Measurements from ENCODE around the gene EHF. TPM values are rescaled to one million over a fixed set of nuclear protein-coding genes. Genes with fewer than 3 reads are reported as not detected.

EHF gene
- polyA plus RNA-seq, 1 donor = 14.7 TPM

DNA sequence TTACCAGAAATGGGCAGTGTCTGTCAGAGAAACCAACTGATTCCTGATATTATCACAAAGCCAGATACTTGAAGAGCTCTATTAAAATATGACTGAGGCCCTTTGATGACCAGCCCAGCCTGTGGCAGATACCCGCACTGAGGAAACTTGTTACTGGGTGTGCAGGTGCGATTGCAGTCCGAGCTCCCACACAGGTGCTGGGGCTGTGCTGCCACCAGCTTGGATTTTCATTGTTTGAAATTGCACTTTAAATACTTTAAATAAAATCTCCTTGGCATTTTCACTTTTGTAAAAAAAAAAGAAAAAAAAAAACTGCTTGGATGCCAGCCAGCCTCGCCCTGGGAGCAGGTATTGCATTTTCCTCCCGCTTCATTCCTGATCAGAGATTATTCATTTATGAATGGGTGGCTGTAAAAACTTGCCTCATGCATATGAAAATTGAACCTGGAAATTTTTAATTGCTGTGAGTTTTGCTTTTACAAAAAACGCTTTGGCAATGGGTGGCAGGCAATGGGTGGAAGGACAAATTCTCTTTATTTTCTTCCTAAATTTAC lies 21.2 kb downstream of the EHF start:
- Histone ChIP-seq H3K27me3 (ENCODE audit: control insufficient read depth, insufficient read depth, low read length) (no peaks in the 10 kb centered on the region), H3K4me3 (ENCODE audit: low read length) (peak overlapping the region; percentile 42), H3K9me3 (ENCODE audit: control insufficient read depth, low read depth, low read length) (no peaks in the 10 kb centered on the region), H3K36me3 (ENCODE audit: control insufficient read depth, insufficient read depth, low read length) (no peaks in the 10 kb centered on the region), H3K4me1 (ENCODE audit: control insufficient read depth, insufficient read depth, low read length) (peaks cover 48% of the 10 kb centered on the region), H3K27ac (ENCODE audit: low read length) (peak overlapping the region; percentile 84)
- peak in 1 of 2 donors; percentile 74 for DNase-seq
- no CpG with 5 or more reads among the region's 6 CpGs for WGBS (ENCODE audit: insufficient coverage, low lambda C conversion rate)

DNA sequence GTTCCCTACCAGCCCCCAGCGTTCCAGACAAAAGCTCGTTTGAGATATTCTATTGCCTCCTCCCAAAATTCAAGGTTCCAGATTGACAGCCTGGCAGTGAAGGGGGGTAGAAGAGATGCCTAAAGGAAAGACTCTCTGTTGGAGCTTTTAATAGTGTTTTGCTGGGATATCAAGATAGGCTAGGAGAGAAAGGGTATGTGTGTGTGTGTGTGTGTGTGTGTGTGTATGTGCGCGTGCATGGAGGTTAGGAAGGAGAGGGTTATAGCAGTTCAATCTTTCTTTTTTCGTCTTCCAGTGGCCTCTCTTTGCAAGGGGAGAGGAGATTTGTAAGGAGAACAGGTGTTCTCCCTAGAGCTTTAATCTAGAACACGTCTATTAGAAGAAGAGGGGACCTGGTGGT lies 22.0 kb downstream of the EHF start:
- no CpG with 5 or more reads among the region's 6 CpGs for WGBS (ENCODE audit: insufficient coverage, low lambda C conversion rate)
- DNase-seq = peak in 1 of 2 donors; percentile 52
- no peaks in the 10 kb centered on the region for H3K9me3 ChIP-seq (ENCODE audit: control insufficient read depth, low read depth, low read length)
- H3K27me3 ChIP-seq (ENCODE audit: control insufficient read depth, insufficient read depth, low read length) = no peaks in the 10 kb centered on the region
- peaks cover 3% of the 10 kb centered on the region for H3K36me3 ChIP-seq (ENCODE audit: control insufficient read depth, insufficient read depth, low read length)
- peak overlapping the region; percentile 42 for H3K4me3 ChIP-seq (ENCODE audit: low read length)
- peak overlapping the region; percentile 84 for H3K27ac ChIP-seq (ENCODE audit: low read length)
- peaks cover 48% of the 10 kb centered on the region for H3K4me1 ChIP-seq (ENCODE audit: control insufficient read depth, insufficient read depth, low read length)

DNA sequence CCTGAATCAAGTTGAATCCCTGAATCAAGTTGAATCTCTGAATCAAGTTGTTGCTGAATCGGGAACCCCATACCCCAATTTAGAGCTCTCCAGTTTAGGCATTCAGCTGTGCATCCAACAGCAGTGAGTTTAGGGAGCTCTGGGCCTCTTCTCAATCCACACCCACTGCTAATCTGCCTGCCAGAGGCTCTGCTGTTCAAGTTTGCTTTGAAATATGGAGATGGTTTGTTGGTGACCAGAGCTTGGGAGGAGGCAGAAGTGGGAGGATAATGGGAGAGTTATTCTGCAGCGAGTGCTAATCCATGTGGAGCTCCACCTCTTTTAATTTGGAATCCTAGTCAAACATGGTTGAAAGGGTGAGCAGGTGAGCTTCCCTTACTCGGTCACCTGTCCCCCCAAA lies 22.4 kb downstream of the EHF start:
- no peak for DNase-seq
- Histone ChIP-seq H3K4me1 (ENCODE audit: control insufficient read depth, insufficient read depth, low read length) (peaks cover 48% of the 10 kb centered on the region), H3K27me3 (ENCODE audit: control insufficient read depth, insufficient read depth, low read length) (no peaks in the 10 kb centered on the region), H3K27ac (ENCODE audit: low read length) (peak overlapping the region; percentile 84), H3K36me3 (ENCODE audit: control insufficient read depth, insufficient read depth, low read length) (peaks cover 3% of the 10 kb centered on the region), H3K4me3 (ENCODE audit: low read length) (peak overlapping the region; percentile 42), H3K9me3 (ENCODE audit: control insufficient read depth, low read depth, low read length) (no peaks in the 10 kb centered on the region)
- no CpG with 5 or more reads among the region's 3 CpGs for WGBS (ENCODE audit: insufficient coverage, low lambda C conversion rate)

DNA sequence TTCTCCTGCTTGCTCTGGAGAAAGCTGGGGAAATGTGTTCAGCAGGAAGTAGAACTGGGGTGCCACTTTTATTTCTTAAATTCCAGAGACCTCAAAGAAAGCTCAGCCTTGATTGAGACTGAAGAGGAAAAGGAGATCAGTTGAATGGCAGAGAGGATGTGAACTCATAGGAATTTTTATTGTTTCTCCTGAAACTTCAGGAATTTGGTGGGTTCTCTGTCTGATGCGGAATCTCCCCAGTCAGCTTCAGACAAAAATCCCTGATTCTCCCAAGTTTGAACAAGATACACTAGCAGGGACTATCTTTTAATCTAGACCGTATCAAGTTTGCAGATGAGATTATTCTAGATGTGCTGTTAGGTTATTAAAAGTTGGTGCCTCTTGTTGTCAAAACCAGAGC lies 23.0 kb downstream of the EHF start:
- WGBS (ENCODE audit: insufficient coverage, low lambda C conversion rate) = no CpG with 5 or more reads among the region's 2 CpGs
- Histone ChIP-seq H3K9me3 (ENCODE audit: control insufficient read depth, low read depth, low read length) (no peaks in the 10 kb centered on the region), H3K4me1 (ENCODE audit: control insufficient read depth, insufficient read depth, low read length) (peaks cover 45% of the 10 kb centered on the region), H3K27me3 (ENCODE audit: control insufficient read depth, insufficient read depth, low read length) (no peaks in the 10 kb centered on the region), H3K27ac (ENCODE audit: low read length) (peak overlapping the region; percentile 84), H3K4me3 (ENCODE audit: low read length) (peak overlapping the region; percentile 42), H3K36me3 (ENCODE audit: control insufficient read depth, insufficient read depth, low read length) (peaks cover 3% of the 10 kb centered on the region)
- DNase-seq = no peak

DNA sequence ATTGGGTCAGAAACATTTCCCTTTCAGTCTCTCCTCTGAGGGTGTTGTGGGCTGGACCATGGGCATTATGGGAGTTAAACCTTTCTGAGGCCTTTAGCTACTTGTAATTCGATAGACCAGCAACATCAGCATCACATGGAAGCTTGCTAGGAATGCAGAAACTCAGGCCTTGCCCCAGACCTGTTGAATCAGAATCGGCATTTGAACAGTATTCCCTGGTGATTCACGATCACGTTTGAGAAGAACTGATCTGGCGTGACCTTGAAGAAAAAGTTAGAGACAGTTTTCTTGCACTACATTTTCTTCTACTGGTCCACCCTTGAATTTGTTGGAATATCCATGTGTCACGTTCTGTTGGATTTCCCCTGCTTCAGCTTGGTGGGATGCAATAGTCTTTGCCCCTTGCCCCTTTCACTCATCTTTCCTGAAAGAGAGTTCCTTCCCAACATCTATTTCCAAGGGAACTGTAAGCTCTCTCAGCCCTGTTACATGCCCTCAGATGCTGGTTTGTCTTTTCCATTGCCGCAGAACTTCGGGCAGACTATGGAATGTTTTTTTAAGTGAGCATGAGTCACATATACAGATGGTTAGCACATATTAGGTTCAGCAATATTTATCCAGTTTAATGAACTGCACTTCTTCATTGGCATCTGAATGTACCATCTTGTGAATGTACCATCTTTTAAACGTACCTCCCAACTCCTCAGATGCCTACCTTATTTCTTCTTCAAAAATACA lies 23.9 kb downstream of the EHF start:
- Histone ChIP-seq H3K9me3 (ENCODE audit: control insufficient read depth, low read depth, low read length) (no peaks in the 10 kb centered on the region), H3K4me3 (ENCODE audit: low read length) (no peak overlapping the region), H3K27ac (ENCODE audit: low read length) (no peak overlapping the region), H3K36me3 (ENCODE audit: control insufficient read depth, insufficient read depth, low read length) (peaks cover 4% of the 10 kb centered on the region), H3K4me1 (ENCODE audit: control insufficient read depth, insufficient read depth, low read length) (peaks cover 36% of the 10 kb centered on the region), H3K27me3 (ENCODE audit: control insufficient read depth, insufficient read depth, low read length) (no peaks in the 10 kb centered on the region)
- no peak for DNase-seq
- WGBS (ENCODE audit: insufficient coverage, low lambda C conversion rate) = 42% methylated on average over 2 of the region's 9 CpGs

DNA sequence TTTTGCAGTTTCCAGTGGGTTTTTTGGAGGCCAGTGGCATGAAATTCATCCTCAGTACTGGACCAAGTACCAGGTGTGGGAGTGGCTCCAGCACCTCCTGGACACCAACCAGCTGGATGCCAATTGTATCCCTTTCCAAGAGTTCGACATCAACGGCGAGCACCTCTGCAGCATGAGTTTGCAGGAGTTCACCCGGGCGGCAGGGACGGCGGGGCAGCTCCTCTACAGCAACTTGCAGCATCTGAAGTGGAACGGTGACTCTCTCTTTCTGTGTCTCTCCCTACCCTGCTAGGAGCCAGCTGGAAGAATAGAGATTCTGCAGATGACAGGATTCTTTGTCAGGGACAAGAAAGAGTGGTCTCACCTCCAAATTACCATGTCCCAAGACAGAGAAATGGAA lies 25.5 kb downstream of the EHF start:
- peaks cover 9% of the 10 kb centered on the region for H3K36me3 ChIP-seq (ENCODE audit: control insufficient read depth, insufficient read depth, low read length)

DNA sequence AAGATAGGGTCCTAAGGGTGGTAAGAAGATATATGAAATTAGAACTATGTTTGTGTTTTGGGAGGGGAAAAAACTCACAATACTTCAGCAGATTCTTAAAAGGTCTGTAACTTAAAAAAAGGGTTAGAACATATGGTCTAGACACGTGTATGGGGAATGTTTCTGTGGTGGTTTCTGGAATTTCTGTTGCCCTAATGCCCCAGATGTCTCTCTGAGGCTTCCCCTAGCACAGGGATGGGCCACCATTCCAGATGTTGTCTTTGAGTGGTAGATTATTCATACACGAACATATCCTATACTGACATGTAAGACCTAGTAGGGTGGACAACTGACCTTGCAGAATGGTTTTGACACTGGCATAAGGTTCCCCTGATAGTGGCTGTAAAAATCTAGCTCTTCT lies 26.2 kb downstream of the EHF start:
- Histone ChIP-seq H3K27ac (ENCODE audit: low read length) (no peak overlapping the region), H3K4me1 (ENCODE audit: control insufficient read depth, insufficient read depth, low read length) (peaks cover 15% of the 10 kb centered on the region), H3K9me3 (ENCODE audit: control insufficient read depth, low read depth, low read length) (no peaks in the 10 kb centered on the region), H3K4me3 (ENCODE audit: low read length) (no peak overlapping the region), H3K27me3 (ENCODE audit: control insufficient read depth, insufficient read depth, low read length) (no peaks in the 10 kb centered on the region), H3K36me3 (ENCODE audit: control insufficient read depth, insufficient read depth, low read length) (peaks cover 12% of the 10 kb centered on the region)
- DNase-seq = no peak
- WGBS (ENCODE audit: insufficient coverage, low lambda C conversion rate) = no CpG with 5 or more reads among the region's 2 CpGs

More for the DNA sequence above, 25.5 kb downstream of the EHF start:
- Histone ChIP-seq H3K9me3 (ENCODE audit: control insufficient read depth, low read depth, low read length) (no peaks in the 10 kb centered on the region), H3K27ac (ENCODE audit: low read length) (no peak overlapping the region), H3K27me3 (ENCODE audit: control insufficient read depth, insufficient read depth, low read length) (no peaks in the 10 kb centered on the region), H3K4me3 (ENCODE audit: low read length) (no peak overlapping the region), H3K4me1 (ENCODE audit: control insufficient read depth, insufficient read depth, low read length) (peaks cover 22% of the 10 kb centered on the region)
- no peak for DNase-seq
- WGBS (ENCODE audit: insufficient coverage, low lambda C conversion rate) = no CpG with 5 or more reads among the region's 8 CpGs

DNA sequence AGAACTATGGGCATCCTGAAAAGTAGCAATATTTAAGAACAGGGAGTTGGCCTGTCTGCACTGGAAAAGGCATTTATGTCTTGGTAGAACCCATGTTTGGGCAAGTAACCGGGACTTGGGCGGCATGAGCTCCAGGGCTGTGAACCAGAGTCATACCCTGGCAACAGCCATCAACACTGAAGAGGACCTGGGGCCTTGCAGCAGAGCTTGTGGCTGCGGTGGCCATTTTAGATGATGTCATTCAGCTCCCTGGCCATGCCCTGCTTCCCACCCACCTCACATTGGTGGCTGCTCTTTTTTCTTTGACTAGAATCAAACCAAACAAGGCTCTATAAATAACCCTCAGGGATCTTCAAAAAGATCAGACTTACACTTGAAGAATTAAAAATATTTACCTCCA lies 26.6 kb downstream of the EHF start:
- peaks cover 13% of the 10 kb centered on the region for H3K4me1 ChIP-seq (ENCODE audit: control insufficient read depth, insufficient read depth, low read length)
- no peak for DNase-seq

DNA sequence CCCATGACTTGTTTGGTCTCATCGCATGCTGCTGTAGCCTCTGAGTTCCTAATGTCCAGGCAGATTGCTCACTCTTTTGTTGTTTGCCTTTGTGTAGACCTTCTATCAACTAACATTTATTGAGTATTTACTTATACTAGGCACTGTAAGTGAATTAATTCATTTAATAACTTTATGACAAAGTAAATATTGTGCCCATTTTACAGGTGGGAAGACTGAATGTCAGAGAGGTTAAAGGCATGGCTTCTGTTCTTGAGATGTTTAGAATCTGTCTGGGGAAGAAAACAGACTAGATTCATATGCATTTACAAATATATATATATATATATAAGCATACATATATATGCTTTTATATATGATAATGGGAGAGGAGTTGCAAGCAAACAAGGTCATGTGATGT lies 27.1 kb downstream of the EHF start:
- no CpG with 5 or more reads among the region's 1 CpG for WGBS (ENCODE audit: insufficient coverage, low lambda C conversion rate)

More for the DNA sequence above, 26.6 kb downstream of the EHF start:
- Histone ChIP-seq H3K9me3 (ENCODE audit: control insufficient read depth, low read depth, low read length) (no peaks in the 10 kb centered on the region), H3K4me3 (ENCODE audit: low read length) (no peak overlapping the region), H3K36me3 (ENCODE audit: control insufficient read depth, insufficient read depth, low read length) (peaks cover 14% of the 10 kb centered on the region), H3K27me3 (ENCODE audit: control insufficient read depth, insufficient read depth, low read length) (no peaks in the 10 kb centered on the region), H3K27ac (ENCODE audit: low read length) (no peak overlapping the region)
- WGBS (ENCODE audit: insufficient coverage, low lambda C conversion rate) = no CpG with 5 or more reads among the region's 3 CpGs

DNA sequence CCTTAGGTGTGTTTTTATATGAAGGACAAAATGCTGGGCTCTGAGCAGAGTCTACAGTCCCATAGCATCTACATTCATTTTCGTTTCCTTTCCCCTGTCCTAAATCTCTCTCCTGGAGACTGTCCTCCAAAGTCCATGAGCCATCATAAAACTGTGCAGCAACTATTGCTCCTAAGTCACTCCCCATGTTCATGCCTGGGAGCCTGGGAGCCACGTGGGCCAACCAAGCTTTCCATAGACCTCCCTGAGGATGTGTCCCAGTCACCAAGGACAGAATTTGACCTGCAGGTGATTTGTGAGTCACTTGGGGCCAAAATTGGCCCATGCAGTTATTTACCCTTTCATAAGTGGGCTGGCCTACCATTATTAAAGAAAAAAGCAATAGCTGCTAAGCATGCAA lies 28.7 kb downstream of the EHF start:
- no CpG with 5 or more reads among the region's 2 CpGs for whole genome bisulfite sequencing (ENCODE audit: insufficient coverage, low lambda C conversion rate)
- Histone ChIP-seq H3K4me3 (ENCODE audit: low read length) (no peak overlapping the region), H3K27ac (ENCODE audit: low read length) (no peak overlapping the region), H3K9me3 (ENCODE audit: control insufficient read depth, low read depth, low read length) (no peaks in the 10 kb centered on the region), H3K27me3 (ENCODE audit: control insufficient read depth, insufficient read depth, low read length) (no peaks in the 10 kb centered on the region), H3K36me3 (ENCODE audit: control insufficient read depth, insufficient read depth, low read length) (peaks cover 14% of the 10 kb centered on the region), H3K4me1 (ENCODE audit: control insufficient read depth, insufficient read depth, low read length) (peaks cover 17% of the 10 kb centered on the region)
- DNase-seq = peak in 1 of 2 donors; percentile 62

More for the DNA sequence above, 27.1 kb downstream of the EHF start:
- Histone ChIP-seq H3K27ac (ENCODE audit: low read length) (no peak overlapping the region), H3K36me3 (ENCODE audit: control insufficient read depth, insufficient read depth, low read length) (peaks cover 14% of the 10 kb centered on the region), H3K9me3 (ENCODE audit: control insufficient read depth, low read depth, low read length) (no peaks in the 10 kb centered on the region), H3K4me1 (ENCODE audit: control insufficient read depth, insufficient read depth, low read length) (peaks cover 14% of the 10 kb centered on the region), H3K4me3 (ENCODE audit: low read length) (no peak overlapping the region), H3K27me3 (ENCODE audit: control insufficient read depth, insufficient read depth, low read length) (no peaks in the 10 kb centered on the region)
- DNase-seq = no peak

DNA sequence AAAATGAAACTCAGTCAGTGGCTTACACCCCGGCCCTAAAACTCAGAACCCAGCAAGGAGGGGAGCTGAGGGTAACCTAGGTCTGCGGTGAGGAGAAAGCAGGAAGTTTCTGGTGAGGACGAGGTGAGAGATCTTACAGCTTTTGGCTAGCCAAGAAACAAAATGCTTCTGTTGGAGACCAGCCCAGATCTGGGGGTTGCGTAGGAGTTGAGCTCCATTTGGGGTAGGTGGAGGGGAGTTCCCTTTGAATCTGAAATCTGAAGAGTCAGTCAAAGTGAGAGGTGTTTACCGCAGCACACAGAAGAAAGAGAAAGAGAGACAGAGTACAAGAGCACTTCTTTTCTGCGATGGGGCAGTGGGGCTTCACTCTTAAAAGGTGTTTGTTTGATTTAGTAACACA lies 29.6 kb downstream of the EHF start:
- Histone ChIP-seq H3K27ac (ENCODE audit: low read length) (no peak overlapping the region), H3K27me3 (ENCODE audit: control insufficient read depth, insufficient read depth, low read length) (no peaks in the 10 kb centered on the region), H3K9me3 (ENCODE audit: control insufficient read depth, low read depth, low read length) (no peaks in the 10 kb centered on the region), H3K4me3 (ENCODE audit: low read length) (no peak overlapping the region), H3K4me1 (ENCODE audit: control insufficient read depth, insufficient read depth, low read length) (peaks cover 16% of the 10 kb centered on the region), H3K36me3 (ENCODE audit: control insufficient read depth, insufficient read depth, low read length) (peaks cover 14% of the 10 kb centered on the region)
- DNase-seq = no peak
- no CpG with 5 or more reads among the region's 6 CpGs for WGBS (ENCODE audit: insufficient coverage, low lambda C conversion rate)
